ENCODE measurements around the gene MTF2.

MTF2 gene

DNA sequence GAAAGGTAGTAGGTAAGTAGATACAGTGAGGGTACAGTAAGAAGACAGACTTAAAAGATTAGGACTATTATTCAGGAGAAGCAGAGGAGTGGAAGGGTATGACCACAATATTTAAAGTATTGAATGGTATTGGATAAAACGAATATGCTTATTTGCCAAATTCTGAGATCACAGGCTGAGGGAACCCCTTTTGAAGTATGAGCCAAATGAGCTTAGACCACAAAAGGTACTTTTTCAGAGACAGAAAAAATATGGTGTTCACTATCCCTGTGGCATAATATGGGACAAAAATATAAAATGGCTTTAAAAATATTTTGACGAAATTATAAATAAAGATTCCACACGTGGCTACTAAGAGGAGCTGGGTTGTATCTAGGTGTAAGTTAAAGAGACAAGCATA lies 880 bp upstream of the MTF2 start:
- peak overlapping the region; percentile 85 for H2AFZ ChIP-seq (ENCODE audit: low read length)
- no peaks in the 10 kb centered on the region for H3K27me3 ChIP-seq (replicated peaks; ENCODE audit: insufficient read depth, low read length)
- H3K79me2 ChIP-seq (ENCODE audit: low read length), result peaks cover 42% of the 10 kb centered on the region
- H3K4me1 ChIP-seq (ENCODE audit: low read length), result 0 out of 2 replicates have a peak, but pooled peaks cover 7% of the 10 kb centered on the region
- DNase-seq, result no peak
- H3K27ac ChIP-seq (ENCODE audit: low read length), result no peak overlapping the region
- peak overlapping the region; percentile 83 for H3K4me3 ChIP-seq (ENCODE audit: low read length)
- H4K20me1 ChIP-seq (ENCODE audit: insufficient read depth, low read length), result peaks cover 8% of the 10 kb centered on the region; the same call in 1 of the 2 replicates
- peak overlapping the region; percentile 83; the same call in 1 of the 2 replicates for H3K9ac ChIP-seq (ENCODE audit: low read length)
- H3K9me2 ChIP-seq (replicated peaks; ENCODE audit: insufficient read depth, low read length), result no peaks in the 10 kb centered on the region
- TF ChIP-seq EZH2 (optimal IDR thresholded peaks at IDR 0.05; ENCODE audit: low read depth, low read length), result no peak
- no peaks in the 10 kb centered on the region for H3K36me3 ChIP-seq (replicated peaks; ENCODE audit: insufficient read depth, low read length)
- no peaks in the 10 kb centered on the region for H3K9me3 ChIP-seq (replicated peaks; ENCODE audit: insufficient read depth, low read length)
- H3F3A ChIP-seq (ENCODE audit: insufficient read depth, low read length), result peaks cover 8% of the 10 kb centered on the region
- peak overlapping the region; percentile 88 for H3K4me2 ChIP-seq (ENCODE audit: low read depth, low read length)

DNA sequence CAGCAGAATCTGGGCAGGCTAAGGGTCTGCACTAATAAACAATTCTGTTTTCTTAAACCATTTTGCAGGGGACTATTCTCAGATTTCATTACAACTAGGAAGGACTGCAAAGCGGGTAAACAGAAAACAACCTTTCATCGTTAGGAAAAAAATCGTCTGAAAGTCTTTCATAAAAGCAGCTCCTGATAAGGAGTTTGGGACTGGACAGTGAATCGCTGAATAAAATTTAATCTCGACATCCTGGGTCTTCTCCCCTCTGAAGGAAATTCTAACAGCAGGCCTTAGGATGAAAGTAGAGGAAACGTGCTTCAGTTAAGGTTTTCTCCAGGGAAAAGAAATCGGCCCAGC lies 471 bp upstream of the MTF2 start:
- Histone ChIP-seq H3K27ac (ENCODE audit: low read length) (no peak overlapping the region; the same call in 1 of the 2 replicates), H3F3A (ENCODE audit: insufficient read depth, low read length) (peaks cover 8% of the 10 kb centered on the region), H3K9ac (ENCODE audit: low read length) (peak overlapping the region; percentile 83), H4K20me1 (ENCODE audit: insufficient read depth, low read length) (peaks cover 8% of the 10 kb centered on the region; the same call in 1 of the 2 replicates), H3K27me3 (replicated peaks; ENCODE audit: insufficient read depth, low read length) (no peaks in the 10 kb centered on the region), H3K4me3 (ENCODE audit: low read length) (peak overlapping the region; percentile 83), H3K9me3 (replicated peaks; ENCODE audit: insufficient read depth, low read length) (no peaks in the 10 kb centered on the region), H2AFZ (ENCODE audit: low read length) (peak overlapping the region; percentile 85), H3K36me3 (replicated peaks; ENCODE audit: insufficient read depth, low read length) (no peaks in the 10 kb centered on the region), H3K4me1 (ENCODE audit: low read length) (0 out of 2 replicates have a peak, but pooled peaks cover 7% of the 10 kb centered on the region), H3K9me2 (replicated peaks; ENCODE audit: insufficient read depth, low read length) (no peaks in the 10 kb centered on the region), H3K79me2 (ENCODE audit: low read length) (peaks cover 46% of the 10 kb centered on the region), H3K4me2 (ENCODE audit: low read depth, low read length) (peak overlapping the region; percentile 88)
- TF ChIP-seq CTCF (IDR thresholded peaks at IDR 0.05; ENCODE audit: low read length), result no peak
- TF ChIP-seq EZH2 (optimal IDR thresholded peaks at IDR 0.05; ENCODE audit: low read depth, low read length), result no peak
- TF ChIP-seq EZH2phosphoT487 (IDR thresholded peaks at IDR 0.05; ENCODE audit: low read length), result no peak
- DNase-seq, result peak; percentile 9

DNA sequence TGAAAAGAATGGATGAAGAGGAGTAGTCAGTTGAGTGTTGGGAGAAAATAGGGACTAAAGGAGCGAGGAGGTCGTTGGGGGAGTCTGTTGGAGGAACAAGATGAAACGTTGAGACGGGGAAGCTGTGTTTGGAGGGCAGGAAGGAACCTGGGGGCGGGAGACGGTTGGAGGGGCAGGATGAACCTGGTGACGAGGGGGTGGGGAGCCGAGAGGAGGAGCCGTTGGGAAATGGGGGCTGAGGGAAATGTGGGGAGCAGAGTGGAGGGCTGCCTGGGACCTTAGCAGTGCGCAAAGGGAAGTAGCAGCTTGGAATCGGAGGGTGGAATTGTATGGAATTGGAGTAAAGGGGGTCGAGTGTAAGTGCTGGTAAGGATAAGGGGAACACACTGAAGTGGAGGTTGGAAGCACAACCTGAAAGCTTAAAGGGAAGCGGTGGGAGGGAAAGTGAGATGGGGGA lies 630 bp downstream of the MTF2 start:
- H3K4me1 ChIP-seq (ENCODE audit: low read length), result 0 out of 2 replicates have a peak, but pooled peaks cover 7% of the 10 kb centered on the region
- H2AFZ ChIP-seq (ENCODE audit: low read length), result peak overlapping the region; percentile 85
- H3K27ac ChIP-seq (ENCODE audit: low read length), result peak overlapping the region; percentile 28; the same call in 1 of the 2 replicates
- TF ChIP-seq EZH2phosphoT487 (IDR thresholded peaks at IDR 0.05; ENCODE audit: low read length) (no peak), EZH2 (optimal IDR thresholded peaks at IDR 0.05; ENCODE audit: low read depth, low read length) (no peak), CTCF (IDR thresholded peaks at IDR 0.05; ENCODE audit: low read length) (no peak)
- peak overlapping the region; percentile 77 for H3K4me2 ChIP-seq (ENCODE audit: low read depth, low read length)
- peaks cover 8% of the 10 kb centered on the region for H3F3A ChIP-seq (ENCODE audit: insufficient read depth, low read length)
- H4K20me1 ChIP-seq (ENCODE audit: insufficient read depth, low read length), result peaks cover 8% of the 10 kb centered on the region; the same call in 1 of the 2 replicates
- H3K4me3 ChIP-seq (ENCODE audit: low read length), result peak overlapping the region; percentile 83
- no peaks in the 10 kb centered on the region for H3K36me3 ChIP-seq (replicated peaks; ENCODE audit: insufficient read depth, low read length)
- no peak for DNase-seq
- peaks cover 57% of the 10 kb centered on the region for H3K79me2 ChIP-seq (ENCODE audit: low read length)
- no peaks in the 10 kb centered on the region for H3K9me3 ChIP-seq (replicated peaks; ENCODE audit: insufficient read depth, low read length)
- H3K9ac ChIP-seq (ENCODE audit: low read length), result peak overlapping the region; percentile 83
- no peaks in the 10 kb centered on the region for H3K27me3 ChIP-seq (replicated peaks; ENCODE audit: insufficient read depth, low read length)
- no peaks in the 10 kb centered on the region for H3K9me2 ChIP-seq (replicated peaks; ENCODE audit: insufficient read depth, low read length)

DNA sequence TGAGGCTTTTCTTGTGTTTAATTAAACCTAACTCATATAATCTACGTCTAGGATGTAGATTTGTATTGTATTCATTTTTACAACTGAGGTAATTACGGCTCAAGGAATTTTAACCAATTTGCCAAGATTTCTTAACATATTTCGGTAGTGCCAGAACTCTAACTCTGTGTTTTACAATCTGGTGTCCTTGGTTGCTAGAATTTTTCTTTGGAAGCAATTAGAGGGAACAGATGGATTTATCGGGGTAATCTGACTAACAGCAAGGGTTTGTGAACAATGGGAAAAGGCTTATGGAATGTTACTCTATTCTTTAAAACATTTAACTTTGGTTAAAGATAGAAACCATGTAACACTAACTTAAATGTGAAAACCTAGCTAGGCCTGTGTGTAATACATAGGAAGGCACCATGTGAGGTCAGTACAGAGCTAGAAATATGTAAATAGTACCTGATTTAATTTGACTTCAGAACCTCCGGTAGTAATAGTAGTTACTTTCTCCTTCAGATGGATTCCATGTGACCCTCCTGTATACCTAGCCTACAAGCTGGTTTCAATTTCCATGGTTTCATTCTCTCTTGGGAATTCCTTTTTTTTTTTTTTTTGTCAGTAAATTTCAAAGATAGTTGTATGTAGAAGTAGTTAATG lies 1.2 kb downstream of the MTF2 start:
- H3K4me3 ChIP-seq (ENCODE audit: low read length), result peak overlapping the region; percentile 83
- H3K4me2 ChIP-seq (ENCODE audit: low read depth, low read length), result peak overlapping the region; percentile 77
- peaks cover 8% of the 10 kb centered on the region; the same call in 1 of the 2 replicates for H4K20me1 ChIP-seq (ENCODE audit: insufficient read depth, low read length)
- H3F3A ChIP-seq (ENCODE audit: insufficient read depth, low read length), result peaks cover 8% of the 10 kb centered on the region
- TF ChIP-seq EZH2 (optimal IDR thresholded peaks at IDR 0.05; ENCODE audit: low read depth, low read length) (no peak), CTCF (IDR thresholded peaks at IDR 0.05; ENCODE audit: low read length) (peak; percentile 44), EZH2phosphoT487 (IDR thresholded peaks at IDR 0.05; ENCODE audit: low read length) (no peak)
- no peaks in the 10 kb centered on the region for H3K36me3 ChIP-seq (replicated peaks; ENCODE audit: insufficient read depth, low read length)
- H3K79me2 ChIP-seq (ENCODE audit: low read length), result peaks cover 61% of the 10 kb centered on the region
- H2AFZ ChIP-seq (ENCODE audit: low read length), result no peak overlapping the region
- peak overlapping the region; percentile 28; the same call in 1 of the 2 replicates for H3K27ac ChIP-seq (ENCODE audit: low read length)
- H3K4me1 ChIP-seq (ENCODE audit: low read length), result 0 out of 2 replicates have a peak, but pooled peaks cover 7% of the 10 kb centered on the region
- no peaks in the 10 kb centered on the region for H3K9me3 ChIP-seq (replicated peaks; ENCODE audit: insufficient read depth, low read length)
- H3K9me2 ChIP-seq (replicated peaks; ENCODE audit: insufficient read depth, low read length), result no peaks in the 10 kb centered on the region
- H3K27me3 ChIP-seq (replicated peaks; ENCODE audit: insufficient read depth, low read length), result no peaks in the 10 kb centered on the region
- DNase-seq, result peak; percentile 66
- H3K9ac ChIP-seq (ENCODE audit: low read length), result peak overlapping the region; percentile 83; the same call in 1 of the 2 replicates

All from MM.1S (cell line).